Measurements from ENCODE around the gene ALDH1A3. TPM values are rescaled to one million over a fixed set of nuclear protein-coding genes. Genes with fewer than 3 reads are reported as not detected.

The ALDH1A3 gene
- total RNA-seq, 6 experiments from 2014 or later = 1.00 to 2.5 (median 1.9) TPM

DNA sequence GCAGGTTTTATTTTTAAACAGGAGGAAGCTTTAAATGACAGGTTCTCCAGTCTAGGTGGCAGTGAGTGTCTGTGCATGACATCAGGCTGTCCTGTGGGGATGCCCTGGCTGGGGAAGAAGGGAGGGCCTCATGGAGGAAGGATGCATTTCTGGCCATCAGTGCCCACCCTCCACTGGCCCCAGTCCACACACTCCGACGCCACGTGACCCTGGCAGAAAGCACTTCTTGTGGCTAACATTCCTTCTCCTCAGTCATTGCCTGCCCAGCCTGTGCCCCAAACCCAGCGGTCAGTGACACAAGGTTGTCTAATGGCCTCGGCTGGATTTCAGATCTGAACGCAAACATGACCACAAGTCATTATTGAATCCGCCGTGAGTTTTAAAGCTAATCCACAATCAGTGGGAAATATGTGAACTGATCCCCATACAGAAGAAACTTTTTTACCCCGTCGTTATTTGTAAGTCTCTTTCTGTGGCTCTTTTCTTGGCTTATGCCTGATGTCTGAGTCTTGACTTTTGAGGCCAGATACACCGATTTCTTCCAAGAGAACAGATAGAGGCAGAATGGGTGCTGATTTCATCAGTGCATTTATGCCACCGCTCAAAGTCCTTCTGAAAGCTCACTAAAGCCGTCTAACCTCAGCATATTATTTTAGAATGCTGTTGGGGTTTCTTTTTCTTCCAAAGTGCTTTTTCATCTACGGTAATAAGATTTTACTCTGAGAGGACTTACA, 22.2 kb downstream of the ALDH1A3 start:
- Mint-ChIP-seq H3K4me3 (peak overlapping the region; percentile 79), H3K4me1 (ENCODE audit: low read depth) (peaks cover 32% of the 10 kb centered on the region), H3K27me3 (ENCODE audit: insufficient read depth) (no peaks in the 10 kb centered on the region; the same call in 1 of the 2 replicates), H3K27ac (peak overlapping the region; percentile 91), H3K36me3 (ENCODE audit: low read depth) (no peaks in the 10 kb centered on the region), H3K9me3 (no peaks in the 10 kb centered on the region)
- TF ChIP-seq, protein P1, sequence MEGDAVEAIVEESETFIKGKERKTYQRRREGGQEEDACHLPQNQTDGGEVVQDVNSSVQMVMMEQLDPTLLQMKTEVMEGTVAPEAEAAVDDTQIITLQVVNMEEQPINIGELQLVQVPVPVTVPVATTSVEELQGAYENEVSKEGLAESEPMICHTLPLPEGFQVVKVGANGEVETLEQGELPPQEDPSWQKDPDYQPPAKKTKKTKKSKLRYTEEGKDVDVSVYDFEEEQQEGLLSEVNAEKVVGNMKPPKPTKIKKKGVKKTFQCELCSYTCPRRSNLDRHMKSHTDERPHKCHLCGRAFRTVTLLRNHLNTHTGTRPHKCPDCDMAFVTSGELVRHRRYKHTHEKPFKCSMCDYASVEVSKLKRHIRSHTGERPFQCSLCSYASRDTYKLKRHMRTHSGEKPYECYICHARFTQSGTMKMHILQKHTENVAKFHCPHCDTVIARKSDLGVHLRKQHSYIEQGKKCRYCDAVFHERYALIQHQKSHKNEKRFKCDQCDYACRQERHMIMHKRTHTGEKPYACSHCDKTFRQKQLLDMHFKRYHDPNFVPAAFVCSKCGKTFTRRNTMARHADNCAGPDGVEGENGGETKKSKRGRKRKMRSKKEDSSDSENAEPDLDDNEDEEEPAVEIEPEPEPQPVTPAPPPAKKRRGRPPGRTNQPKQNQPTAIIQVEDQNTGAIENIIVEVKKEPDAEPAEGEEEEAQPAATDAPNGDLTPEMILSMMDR (IDR thresholded peaks at IDR 0.05) = no peak
- no peak for DNase-seq

DNA sequence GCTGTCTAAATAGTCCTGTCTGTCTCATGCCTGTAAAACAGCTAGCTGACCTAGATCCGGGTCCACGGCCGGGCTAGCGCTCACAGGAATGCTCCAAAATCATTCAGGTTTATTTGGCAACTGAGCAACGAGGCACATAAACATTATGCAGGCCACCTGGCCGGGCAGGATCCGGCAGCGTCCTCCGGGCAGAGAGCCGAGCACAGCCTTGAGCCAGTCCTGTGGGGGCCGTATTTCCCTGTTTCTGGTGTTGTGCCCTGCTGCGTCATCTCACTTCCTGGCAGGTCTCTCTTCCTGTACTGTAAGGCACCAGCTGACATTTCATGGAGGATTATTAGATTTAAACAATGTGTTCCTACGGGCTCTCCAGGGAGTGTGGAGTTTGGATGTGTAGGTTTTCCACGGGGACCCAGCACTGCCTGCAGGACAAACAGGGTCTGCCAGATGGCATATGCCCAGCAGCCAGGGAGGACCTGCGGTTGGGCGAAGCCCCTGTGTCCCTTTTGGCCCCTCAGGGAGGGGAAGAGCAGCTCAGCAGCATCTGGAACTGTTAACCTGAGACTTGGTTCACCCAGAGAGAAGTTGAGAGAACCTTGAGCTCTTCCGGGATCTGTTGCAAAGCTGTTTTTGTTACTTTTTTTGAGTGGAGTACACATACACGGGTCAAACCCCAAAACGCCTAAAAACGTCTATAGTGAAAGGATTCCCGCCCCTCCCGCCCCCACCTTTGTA, 23.0 kb downstream of the ALDH1A3 start:
- peak overlapping the region; percentile 79 for H3K4me3 Mint-ChIP-seq
- no peaks in the 10 kb centered on the region for H3K27me3 Mint-ChIP-seq (ENCODE audit: insufficient read depth)
- H3K4me1 Mint-ChIP-seq (ENCODE audit: low read depth) = peaks cover 32% of the 10 kb centered on the region
- H3K9me3 Mint-ChIP-seq = no peaks in the 10 kb centered on the region
- peak overlapping the region; percentile 91 for H3K27ac Mint-ChIP-seq
- peak; percentile 69 for DNase-seq
- H3K36me3 Mint-ChIP-seq (ENCODE audit: low read depth) = no peaks in the 10 kb centered on the region
- TF ChIP-seq, protein P1 (IDR thresholded peaks at IDR 0.05) = no peak

DNA sequence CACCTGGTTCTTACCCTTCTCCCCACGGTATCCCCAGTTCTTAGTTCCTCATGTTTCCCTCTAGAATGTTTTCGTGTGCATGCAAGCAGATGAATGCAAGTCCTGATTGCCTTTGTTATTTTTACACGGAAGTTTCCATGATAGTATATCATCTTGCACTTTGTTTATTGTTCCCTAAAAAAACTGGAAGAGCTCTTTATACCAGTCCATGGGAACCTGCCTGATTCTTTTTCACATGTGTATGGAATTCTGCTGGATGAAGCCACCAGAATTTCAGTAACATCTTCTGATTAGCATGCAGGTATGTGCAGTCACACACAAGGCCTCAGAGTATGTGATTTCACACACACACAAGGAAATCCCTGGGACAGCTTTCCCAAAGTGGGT, 23.5 kb downstream of the ALDH1A3 start:
- Mint-ChIP-seq H3K27ac (peak overlapping the region; percentile 91), H3K9me3 (no peaks in the 10 kb centered on the region), H3K4me1 (ENCODE audit: low read depth) (peaks cover 32% of the 10 kb centered on the region), H3K27me3 (ENCODE audit: insufficient read depth) (no peaks in the 10 kb centered on the region), H3K36me3 (ENCODE audit: low read depth) (no peaks in the 10 kb centered on the region), H3K4me3 (peak overlapping the region; percentile 79; the same call in 1 of the 2 replicates)
- DNase-seq = no peak
- TF ChIP-seq, protein P1 (IDR thresholded peaks at IDR 0.05) = no peak

DNA sequence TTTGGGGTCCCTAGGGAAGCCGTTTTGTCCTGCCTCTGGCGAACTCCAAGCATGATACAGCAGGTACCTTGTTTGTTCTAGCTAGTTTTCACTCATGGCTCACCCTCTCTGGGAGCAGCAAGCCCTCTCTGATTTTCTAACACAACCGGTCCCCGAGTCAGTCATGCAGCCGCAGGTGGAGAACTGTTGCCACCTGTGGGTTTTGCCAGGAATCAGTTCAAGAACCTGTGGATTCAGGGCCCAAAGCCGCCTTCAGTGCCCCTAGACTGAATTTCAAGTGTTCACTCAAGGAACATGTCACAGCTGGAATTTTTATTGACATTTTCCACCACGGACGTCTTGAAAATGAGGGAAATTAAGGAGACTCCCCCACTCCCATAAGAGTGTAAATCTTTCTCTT, 26.2 kb downstream of the ALDH1A3 start:
- TF ChIP-seq, protein P1 (IDR thresholded peaks at IDR 0.05) = no peak
- Mint-ChIP-seq H3K27ac (no peak overlapping the region), H3K27me3 (ENCODE audit: insufficient read depth) (no peaks in the 10 kb centered on the region; the same call in 1 of the 2 replicates), H3K4me1 (ENCODE audit: low read depth) (peaks cover 22% of the 10 kb centered on the region), H3K4me3 (no peak overlapping the region), H3K36me3 (ENCODE audit: low read depth) (no peaks in the 10 kb centered on the region), H3K9me3 (no peaks in the 10 kb centered on the region)
- no peak for DNase-seq

DNA sequence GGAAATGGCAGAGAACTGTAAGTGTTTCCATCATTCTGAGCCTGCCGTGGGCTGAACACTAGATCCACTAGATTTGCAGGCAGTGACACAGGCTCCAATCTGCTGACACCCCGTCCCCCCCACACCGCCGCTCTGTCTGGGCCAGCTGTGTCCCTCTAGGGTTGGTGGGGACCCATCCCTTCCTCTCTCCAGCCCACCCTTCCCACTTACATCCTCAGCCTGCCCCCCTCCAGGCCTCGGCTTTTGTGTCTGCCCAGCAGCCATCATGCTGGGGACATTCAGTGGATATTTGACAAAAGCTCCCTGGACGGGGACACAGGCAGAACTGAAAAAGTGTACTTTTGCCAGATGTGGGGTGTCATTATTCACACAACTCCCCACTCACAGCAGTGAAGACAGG, 28.8 kb downstream of the ALDH1A3 start:
- no peak for DNase-seq
- Mint-ChIP-seq H3K27ac (no peak overlapping the region), H3K27me3 (ENCODE audit: insufficient read depth) (no peaks in the 10 kb centered on the region; the same call in 1 of the 2 replicates), H3K36me3 (ENCODE audit: low read depth) (peaks cover 10% of the 10 kb centered on the region), H3K9me3 (peaks cover 4% of the 10 kb centered on the region), H3K4me1 (ENCODE audit: low read depth) (no peaks in the 10 kb centered on the region), H3K4me3 (no peak overlapping the region)
- TF ChIP-seq, protein P1 (IDR thresholded peaks at IDR 0.05) = no peak

All from HFFc6 (cell line).